Brain microvascular endothelial cell (primary cell): ENCODE data around the gene KERA.

Source experiments
- DNase-seq: peaks from one replicate; pipeline ENCODE4 v3.0.0-alpha.2; 2020
- H3K27ac ChIP-seq: fragments of 250-450 bp; sonication (Bioruptor Pico); 2 replicates; pipeline ENCODE4 v1.5.1; 2020; ENCODE audit warnings: mild to moderate bottlenecking, moderate library complexity
- H3K27me3 ChIP-seq: fragments of 250-450 bp; sonication (Bioruptor Pico); replicated peaks from 2 replicates; pipeline ENCODE4 v1.5.1; 2020; ENCODE audit warnings: mild to moderate bottlenecking
- H3K36me3 ChIP-seq: fragments of 250-450 bp; sonication (Bioruptor Pico); replicated peaks from 2 replicates; pipeline ENCODE4 v1.5.1; 2020; ENCODE audit warnings: mild to moderate bottlenecking
- H3K4me3 ChIP-seq: 2 replicates; pipeline ENCODE4 v1.5.1; 2011; ENCODE audit warnings: low read depth, mild to moderate bottlenecking, control low read depth, low read length, moderate library complexity
- in situ Hi-C: cut with HindIII; loops from 2 replicates; pipeline ENCODE4 v1.10.0; 2017; ENCODE audit warnings: low sequenced_read_pairs, low pct_ligation_motif_present
- TF ChIP-seq, protein P1 (sequence below): IDR thresholded peaks from 2 replicates; pipeline ENCODE4 v1.5.1; 2011; ENCODE audit warnings: low read depth, mild to moderate bottlenecking, moderate library complexity, low read length, control low read depth, inconsistent platforms; ENCODE audit errors: missing control alignments

KERA gene

DNA sequence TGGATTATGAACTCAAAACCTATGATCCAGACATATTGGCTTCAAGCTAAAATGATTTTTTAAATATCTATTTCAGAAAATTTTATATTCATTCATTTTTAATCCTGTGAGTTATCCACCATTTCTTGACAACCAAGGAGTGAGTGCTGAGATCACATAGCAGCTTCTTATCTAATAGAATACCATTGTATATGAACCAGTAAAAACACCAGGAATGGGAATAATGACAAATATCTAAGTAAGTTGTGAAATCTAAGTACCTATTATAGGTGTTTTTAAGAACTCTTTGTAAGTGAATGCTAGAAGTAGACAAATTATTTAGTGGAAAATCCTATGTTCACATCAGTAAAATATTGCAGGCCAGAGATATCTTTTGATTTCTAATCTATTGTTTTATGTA, 45.3 kb upstream of the KERA start:
- H3K4me3 ChIP-seq = no peak overlapping the region
- in situ Hi-C loops = no loop called here
- no peaks in the 10 kb centered on the region for H3K36me3 ChIP-seq
- H3K27me3 ChIP-seq = no peaks in the 10 kb centered on the region
- TF ChIP-seq, protein P1, sequence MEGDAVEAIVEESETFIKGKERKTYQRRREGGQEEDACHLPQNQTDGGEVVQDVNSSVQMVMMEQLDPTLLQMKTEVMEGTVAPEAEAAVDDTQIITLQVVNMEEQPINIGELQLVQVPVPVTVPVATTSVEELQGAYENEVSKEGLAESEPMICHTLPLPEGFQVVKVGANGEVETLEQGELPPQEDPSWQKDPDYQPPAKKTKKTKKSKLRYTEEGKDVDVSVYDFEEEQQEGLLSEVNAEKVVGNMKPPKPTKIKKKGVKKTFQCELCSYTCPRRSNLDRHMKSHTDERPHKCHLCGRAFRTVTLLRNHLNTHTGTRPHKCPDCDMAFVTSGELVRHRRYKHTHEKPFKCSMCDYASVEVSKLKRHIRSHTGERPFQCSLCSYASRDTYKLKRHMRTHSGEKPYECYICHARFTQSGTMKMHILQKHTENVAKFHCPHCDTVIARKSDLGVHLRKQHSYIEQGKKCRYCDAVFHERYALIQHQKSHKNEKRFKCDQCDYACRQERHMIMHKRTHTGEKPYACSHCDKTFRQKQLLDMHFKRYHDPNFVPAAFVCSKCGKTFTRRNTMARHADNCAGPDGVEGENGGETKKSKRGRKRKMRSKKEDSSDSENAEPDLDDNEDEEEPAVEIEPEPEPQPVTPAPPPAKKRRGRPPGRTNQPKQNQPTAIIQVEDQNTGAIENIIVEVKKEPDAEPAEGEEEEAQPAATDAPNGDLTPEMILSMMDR = no peak
- no peak overlapping the region for H3K27ac ChIP-seq
- DNase-seq = no peak

DNA sequence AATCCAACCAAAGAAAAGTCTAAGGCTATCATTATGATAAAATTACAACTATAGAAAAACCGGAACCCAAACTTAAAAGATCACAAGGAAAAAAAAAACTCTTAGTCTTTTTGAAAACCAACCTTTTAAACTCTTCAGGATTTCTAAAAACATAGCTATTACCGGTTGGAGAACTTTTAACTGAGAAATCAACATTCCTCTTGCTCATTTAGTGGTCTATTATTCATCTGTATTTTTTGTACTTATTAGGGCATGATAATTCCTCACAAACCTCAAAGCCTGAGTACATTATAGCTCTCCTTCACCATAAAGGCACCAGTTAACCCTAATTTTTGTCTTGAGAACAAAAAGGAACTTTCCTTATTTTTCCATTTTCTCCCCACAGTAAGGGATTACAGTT, 43.1 kb upstream of the KERA start:
- no peak for DNase-seq
- Histone ChIP-seq H3K4me3 (no peak overlapping the region), H3K36me3 (no peaks in the 10 kb centered on the region), H3K27ac (no peak overlapping the region), H3K27me3 (no peaks in the 10 kb centered on the region)
- TF ChIP-seq, protein P1 = no peak
- in situ Hi-C loops = no loop called here

DNA sequence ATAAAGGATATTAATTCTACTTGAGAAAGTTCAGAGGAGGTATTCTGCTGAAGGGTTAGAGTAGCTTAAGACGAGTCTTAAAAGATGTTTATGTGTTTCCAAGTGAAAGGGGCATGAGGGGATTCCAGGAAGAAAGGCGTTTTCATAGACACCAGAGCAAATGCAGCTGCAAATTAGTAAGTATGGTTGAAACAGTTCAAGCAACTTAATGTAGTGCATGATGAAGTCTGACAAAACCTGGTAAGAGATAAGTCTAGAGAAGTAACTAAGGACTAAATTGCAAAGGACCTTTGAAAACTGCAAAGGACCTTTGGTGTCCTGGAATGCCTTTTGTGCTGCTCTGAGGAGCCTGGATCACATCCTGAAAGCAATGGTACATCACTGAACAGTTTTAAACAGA, 42.0 kb upstream of the KERA start:
- in situ Hi-C loops = no loop called here
- no peaks in the 10 kb centered on the region for H3K27me3 ChIP-seq
- TF ChIP-seq, protein P1 = no peak
- H3K27ac ChIP-seq = no peak overlapping the region
- H3K4me3 ChIP-seq = no peak overlapping the region
- H3K36me3 ChIP-seq = no peaks in the 10 kb centered on the region
- no peak for DNase-seq

DNA sequence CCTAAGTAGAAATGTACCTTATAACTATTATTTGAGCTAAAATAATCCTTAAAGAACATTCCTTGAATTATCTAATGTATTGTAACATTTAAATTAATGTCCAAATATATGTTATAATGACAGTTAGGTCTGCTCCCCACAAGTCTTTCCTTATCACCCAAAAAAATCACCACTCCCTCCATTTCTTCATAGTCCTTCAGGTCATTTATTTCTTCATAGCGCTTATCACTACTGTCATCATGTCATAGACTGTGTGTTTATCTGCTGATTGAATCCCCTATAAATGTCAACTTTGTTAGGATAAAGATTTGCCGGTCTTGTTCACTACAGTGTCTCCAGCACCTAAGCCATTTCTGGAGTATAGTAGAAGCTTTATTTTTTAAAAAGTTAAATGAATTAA, 41.5 kb upstream of the KERA start:
- DNase-seq = no peak
- Histone ChIP-seq H3K27ac (peak overlapping the region; percentile 81), H3K36me3 (no peaks in the 10 kb centered on the region), H3K4me3 (no peak overlapping the region), H3K27me3 (no peaks in the 10 kb centered on the region)
- TF ChIP-seq, protein P1 = no peak
- in situ Hi-C loops = no loop called here

DNA sequence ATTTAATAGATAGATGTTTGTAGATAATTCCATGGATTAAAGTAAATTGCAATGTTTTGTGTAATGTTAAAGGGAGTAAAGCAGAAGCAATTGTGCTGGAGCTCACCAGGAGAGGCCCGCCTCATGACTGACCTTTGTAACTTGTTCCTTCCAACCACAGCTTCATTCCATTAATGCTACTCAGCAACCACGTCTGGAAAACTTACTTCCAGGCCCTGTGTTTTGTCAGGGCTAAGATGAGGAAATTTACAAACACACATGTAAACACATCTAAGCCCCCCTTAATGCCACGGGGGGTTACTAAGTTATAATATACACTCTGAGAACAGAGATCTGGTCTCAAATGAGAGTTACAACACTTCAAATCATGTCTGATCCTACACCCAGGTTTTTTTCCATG, 41.1 kb upstream of the KERA start:
- TF ChIP-seq, protein P1 = no peak
- no peaks in the 10 kb centered on the region for H3K27me3 ChIP-seq
- H3K4me3 ChIP-seq = no peak overlapping the region
- peak overlapping the region; percentile 81 for H3K27ac ChIP-seq
- no peaks in the 10 kb centered on the region for H3K36me3 ChIP-seq
- DNase-seq = peak; percentile 91
- in situ Hi-C loops = no loop called here

DNA sequence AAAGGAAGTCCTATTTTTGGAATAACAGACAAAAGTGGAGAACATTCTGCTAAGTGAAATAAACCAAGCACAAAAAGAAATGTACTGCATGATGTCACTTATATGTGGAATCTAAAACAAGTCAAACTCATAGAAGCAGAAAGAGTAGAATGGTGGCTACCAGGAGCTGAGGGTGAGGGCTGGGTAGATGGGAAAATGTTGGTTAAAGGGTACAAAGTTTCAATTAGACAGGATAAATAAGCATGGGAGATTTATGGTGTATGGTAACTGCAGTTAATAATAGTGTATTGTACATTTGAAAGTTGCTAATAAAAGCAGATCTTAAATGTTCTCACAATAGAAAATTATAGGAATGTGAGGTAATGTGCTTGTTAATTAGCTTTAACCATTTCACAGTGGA, 40.6 kb upstream of the KERA start:
- in situ Hi-C loops = no loop called here
- H3K36me3 ChIP-seq = no peaks in the 10 kb centered on the region
- H3K27ac ChIP-seq = peak overlapping the region; percentile 81
- H3K27me3 ChIP-seq = no peaks in the 10 kb centered on the region
- H3K4me3 ChIP-seq = no peak overlapping the region
- TF ChIP-seq, protein P1 = no peak
- no peak for DNase-seq
